ENCODE results near the gene MYO5A.
"Not testable (repeated sequence)": the region's sequence is repeated elsewhere in the genome, so short reads cannot be mapped to it uniquely, and the experiment has no call there.

MYO5A gene

GRCh38 chr15:52503788-52504496 lies 24.7 kb downstream of the MYO5A start:
- peak; percentile 72 to 76 for DNase-seq

- no peak for DNase-seq
These were observed 26.1 kb downstream of the MYO5A start for GRCh38 chr15:52502608-52503007.

GRCh38 chr15:52499506-52499905 lies 29.2 kb downstream of the MYO5A start:
- no peak for DNase-seq

- DNase-seq, result no peak
These were observed 30.0 kb downstream of the MYO5A start for GRCh38 chr15:52498706-52499105.

- peak; percentile 42 to 71 for DNase-seq
These were observed 31.8 kb downstream of the MYO5A start for GRCh38 chr15:52496776-52497470.

- no peak for DNase-seq
These were observed 32.5 kb downstream of the MYO5A start for GRCh38 chr15:52496175-52496574.

- DNase-seq, result peak; percentile 18 to 40
These were observed 33.6 kb downstream of the MYO5A start for GRCh38 chr15:52495125-52495524.

GRCh38 chr15:52493968-52494367 lies 34.7 kb downstream of the MYO5A start:
- DNase-seq, result no peak

GRCh38 chr15:52492132-52492531 lies 36.5 kb downstream of the MYO5A start:
- DNase-seq, result no peak

GRCh38 chr15:52491472-52491871 lies 37.2 kb downstream of the MYO5A start:
- no peak for DNase-seq

- DNase-seq, result not testable (repeated sequence)
These were observed 39.2 kb downstream of the MYO5A start for GRCh38 chr15:52489430-52489829.

- no peak for DNase-seq
These were observed 39.9 kb downstream of the MYO5A start for GRCh38 chr15:52488830-52489229.

GRCh38 chr15:52486003-52486996 lies 42.4 kb downstream of the MYO5A start:
- no peak for DNase-seq

- no peak for DNase-seq
These were observed 43.4 kb downstream of the MYO5A start for GRCh38 chr15:52485290-52485689.

- peak; percentile 44 to 51 for DNase-seq
These were observed 45.0 kb downstream of the MYO5A start for GRCh38 chr15:52483707-52484106.

GRCh38 chr15:52481915-52482314 lies 46.8 kb downstream of the MYO5A start:
- DNase-seq, result peak; percentile 63 to 66

- no peak for DNase-seq
These were observed 47.7 kb downstream of the MYO5A start for GRCh38 chr15:52480990-52481389.

- DNase-seq, result no peak
These were observed 62.0 kb downstream of the MYO5A start for GRCh38 chr15:52466716-52467115.

GRCh38 chr15:52466134-52466701 lies 62.5 kb downstream of the MYO5A start:
- DNase-seq, result peak; percentile 83 to 84

- no peak for DNase-seq
These were observed 64.2 kb downstream of the MYO5A start for GRCh38 chr15:52464478-52464877.

- no peak for DNase-seq
These were observed 64.6 kb downstream of the MYO5A start for GRCh38 chr15:52464040-52464439.

- DNase-seq, result no peak
These were observed 65.0 kb downstream of the MYO5A start for GRCh38 chr15:52463638-52464037.

- DNase-seq, result no peak
These were observed 65.8 kb downstream of the MYO5A start for GRCh38 chr15:52462806-52463360.

Measured in inflammatory macrophage treated with lipopolysaccharide for 1 hour (primary cell).